ENCODE measurements around the gene SNX19.

DNA sequence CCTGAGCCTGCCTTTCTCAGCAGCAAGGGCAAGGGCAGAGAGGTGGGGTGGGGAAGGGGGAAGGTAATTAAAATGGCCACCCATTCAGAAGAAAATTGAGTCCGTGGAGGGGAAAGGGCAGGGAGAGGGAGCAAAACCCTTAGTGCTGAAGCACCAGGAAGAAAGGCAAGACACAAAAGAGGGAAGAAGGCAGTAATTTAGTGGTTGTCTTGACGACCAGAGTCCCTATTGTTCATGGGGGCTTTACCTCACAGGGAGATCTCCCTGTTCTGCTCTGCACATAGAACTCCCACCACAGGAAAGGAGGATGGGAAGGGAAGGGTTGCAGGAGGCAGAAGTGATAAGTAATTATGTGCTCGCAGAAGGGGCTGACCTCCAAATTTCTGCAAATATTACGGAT, 23.4 kb downstream of the SNX19 start:
- TF ChIP-seq, protein P1, sequence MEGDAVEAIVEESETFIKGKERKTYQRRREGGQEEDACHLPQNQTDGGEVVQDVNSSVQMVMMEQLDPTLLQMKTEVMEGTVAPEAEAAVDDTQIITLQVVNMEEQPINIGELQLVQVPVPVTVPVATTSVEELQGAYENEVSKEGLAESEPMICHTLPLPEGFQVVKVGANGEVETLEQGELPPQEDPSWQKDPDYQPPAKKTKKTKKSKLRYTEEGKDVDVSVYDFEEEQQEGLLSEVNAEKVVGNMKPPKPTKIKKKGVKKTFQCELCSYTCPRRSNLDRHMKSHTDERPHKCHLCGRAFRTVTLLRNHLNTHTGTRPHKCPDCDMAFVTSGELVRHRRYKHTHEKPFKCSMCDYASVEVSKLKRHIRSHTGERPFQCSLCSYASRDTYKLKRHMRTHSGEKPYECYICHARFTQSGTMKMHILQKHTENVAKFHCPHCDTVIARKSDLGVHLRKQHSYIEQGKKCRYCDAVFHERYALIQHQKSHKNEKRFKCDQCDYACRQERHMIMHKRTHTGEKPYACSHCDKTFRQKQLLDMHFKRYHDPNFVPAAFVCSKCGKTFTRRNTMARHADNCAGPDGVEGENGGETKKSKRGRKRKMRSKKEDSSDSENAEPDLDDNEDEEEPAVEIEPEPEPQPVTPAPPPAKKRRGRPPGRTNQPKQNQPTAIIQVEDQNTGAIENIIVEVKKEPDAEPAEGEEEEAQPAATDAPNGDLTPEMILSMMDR (IDR thresholded peaks at IDR 0.05 in 4 of 5, conservative IDR thresholded peaks at IDR 0.05 in 1 of 5): no peak
- TF ChIP-seq POLR2A (IDR thresholded peaks at IDR 0.05): no peak

Measured in gastrocnemius medialis (tissue), 4 donors.